ENCODE data around the gene EME1. TPM values are rescaled to one million over a fixed set of nuclear protein-coding genes. Genes with fewer than 3 reads are reported as not detected.

EME1 gene
- total RNA-seq, 1 experiment from 2014 or later = 31.9 TPM

GRCh38 chr17:50375858-50376538 is 3.0 kb downstream of the EME1 start:
- CTCF ChIA-PET = no interaction called here
- Histone ChIP-seq H3K27ac (ENCODE audit: low read depth, low read length, poor library complexity, severe bottlenecking) (no peak overlapping the region), H3K4me1 (ENCODE audit: insufficient read depth, low read length, poor library complexity, severe bottlenecking) (peaks cover 5% of the 10 kb centered on the region), H3K4me3 (ENCODE audit: low read depth, low read length, poor library complexity, severe bottlenecking) (no peak overlapping the region), H3K36me3 (ENCODE audit: insufficient read depth, low read length, poor library complexity, severe bottlenecking) (peaks cover 29% of the 10 kb centered on the region), H3K27me3 (replicated peaks; ENCODE audit: insufficient read depth, low read depth, low read length, poor library complexity) (no peaks in the 10 kb centered on the region), H3K9me3 (ENCODE audit: low read depth, low read length, poor library complexity, severe bottlenecking) (no peaks in the 10 kb centered on the region)
- DNase-seq (ENCODE audit: low spot score) = no peak
- intact Hi-C loops (cut with micrococcal nuclease; ENCODE audit: unreplicated experiment) = loop anchor here (10.0 kb wide), 1 partner anchor 99 kb away; the partner anchor contains the start of gene RSAD1
- no TSS peak for BruUV-seq (replicated peaks)
- POLR2A ChIA-PET (ENCODE audit: low non-redundant PET) = interaction anchor here (0.7 kb wide), 1 partner anchor 130 kb away, joined by 3 read pairs; no protein-coding TSS in a partner anchor
- TF ChIP-seq EZH2 (IDR thresholded peaks at IDR 0.05; ENCODE audit: borderline replicate concordance, low read depth, low read length, poor library complexity, severe bottlenecking) (no peak), CTCF (conservative IDR thresholded peaks at IDR 0.05; ENCODE audit: low read depth, low read length) (no peak)

- no peak for TF ChIP-seq CTCF (conservative IDR thresholded peaks at IDR 0.05; ENCODE audit: low read depth, low read length)
- intact Hi-C loops (cut with micrococcal nuclease; ENCODE audit: unreplicated experiment) = loop anchor here (10.0 kb wide), 1 partner anchor 95 kb away; the partner anchor contains the start of gene RSAD1
- H3K4me1 ChIP-seq (ENCODE audit: insufficient read depth, low read length, poor library complexity, severe bottlenecking) = no peaks in the 10 kb centered on the region
- no peaks in the 10 kb centered on the region for H3K27me3 ChIP-seq (replicated peaks; ENCODE audit: insufficient read depth, low read depth, low read length, poor library complexity)
- CTCF ChIA-PET = no interaction called here
- no peak for DNase-seq (ENCODE audit: low spot score)
- peaks cover 62% of the 10 kb centered on the region for H3K36me3 ChIP-seq (ENCODE audit: insufficient read depth, low read length, poor library complexity, severe bottlenecking)
- no TSS peak for BruUV-seq (replicated peaks)
- no peak overlapping the region for H3K4me3 ChIP-seq (ENCODE audit: low read depth, low read length, poor library complexity, severe bottlenecking)
- POLR2A ChIA-PET (ENCODE audit: low non-redundant PET) = interaction anchor here (0.9 kb wide), 1 partner anchor 12 kb away, joined by 3 read pairs; no protein-coding TSS in a partner anchor
- no peaks in the 10 kb centered on the region for H3K9me3 ChIP-seq (ENCODE audit: low read depth, low read length, poor library complexity, severe bottlenecking)
- H3K27ac ChIP-seq (ENCODE audit: low read depth, low read length, poor library complexity, severe bottlenecking) = no peak overlapping the region
These were observed 6.5 kb downstream of the EME1 start for GRCh38 chr17:50379351-50380132.

- H3K27me3 ChIP-seq (replicated peaks; ENCODE audit: insufficient read depth, low read depth, low read length, poor library complexity) = no peaks in the 10 kb centered on the region
- 0 out of 2 replicates have a peak, but pooled peaks have one; percentile 21 for TF ChIP-seq CTCF (conservative IDR thresholded peaks at IDR 0.05; ENCODE audit: low read depth, low read length)
- TF ChIP-seq EZH2 (IDR thresholded peaks at IDR 0.05; ENCODE audit: borderline replicate concordance, low read depth, low read length, poor library complexity, severe bottlenecking) = no peak
- DNase-seq (ENCODE audit: low spot score) = no peak
- peaks cover 66% of the 10 kb centered on the region for H3K36me3 ChIP-seq (ENCODE audit: insufficient read depth, low read length, poor library complexity, severe bottlenecking)
- ChIA-PET POLR2A (ENCODE audit: low non-redundant PET) (no interaction called here), CTCF (no interaction called here)
- no TSS peak for BruUV-seq (replicated peaks)
- no peaks in the 10 kb centered on the region for H3K4me1 ChIP-seq (ENCODE audit: insufficient read depth, low read length, poor library complexity, severe bottlenecking)
- no peaks in the 10 kb centered on the region for H3K9me3 ChIP-seq (ENCODE audit: low read depth, low read length, poor library complexity, severe bottlenecking)
- no peak overlapping the region for H3K27ac ChIP-seq (ENCODE audit: low read depth, low read length, poor library complexity, severe bottlenecking)
- intact Hi-C loops (cut with micrococcal nuclease; ENCODE audit: unreplicated experiment) = no loop called here
- no peak overlapping the region for H3K4me3 ChIP-seq (ENCODE audit: low read depth, low read length, poor library complexity, severe bottlenecking)
These were observed 7.6 kb downstream of the EME1 start for GRCh38 chr17:50380369-50381259.

Measured in A673 (cell line).